ENCODE data around the gene STK32C.

Gene STK32C

DNA sequence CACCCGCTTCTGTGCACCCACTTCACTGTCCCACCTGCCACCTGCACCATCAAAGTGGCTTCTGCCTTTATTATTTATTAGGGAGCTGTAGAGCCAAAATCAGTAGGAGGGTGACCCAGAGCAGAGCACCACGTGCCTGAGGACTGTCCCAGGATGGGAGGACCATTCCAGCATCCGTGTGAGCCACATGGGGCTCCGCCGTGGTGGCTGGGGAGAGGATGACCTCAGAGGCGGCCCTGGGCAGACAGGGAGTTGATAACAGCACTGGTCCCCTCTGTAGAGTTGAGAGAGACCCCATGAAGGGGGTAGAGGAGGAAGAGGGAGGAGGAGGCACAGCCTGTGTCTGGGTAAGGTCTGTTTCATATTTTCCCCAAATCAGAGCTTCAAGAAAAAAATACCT, 129.7 kb downstream of the STK32C start:
- DNase-seq: no peak

DNA sequence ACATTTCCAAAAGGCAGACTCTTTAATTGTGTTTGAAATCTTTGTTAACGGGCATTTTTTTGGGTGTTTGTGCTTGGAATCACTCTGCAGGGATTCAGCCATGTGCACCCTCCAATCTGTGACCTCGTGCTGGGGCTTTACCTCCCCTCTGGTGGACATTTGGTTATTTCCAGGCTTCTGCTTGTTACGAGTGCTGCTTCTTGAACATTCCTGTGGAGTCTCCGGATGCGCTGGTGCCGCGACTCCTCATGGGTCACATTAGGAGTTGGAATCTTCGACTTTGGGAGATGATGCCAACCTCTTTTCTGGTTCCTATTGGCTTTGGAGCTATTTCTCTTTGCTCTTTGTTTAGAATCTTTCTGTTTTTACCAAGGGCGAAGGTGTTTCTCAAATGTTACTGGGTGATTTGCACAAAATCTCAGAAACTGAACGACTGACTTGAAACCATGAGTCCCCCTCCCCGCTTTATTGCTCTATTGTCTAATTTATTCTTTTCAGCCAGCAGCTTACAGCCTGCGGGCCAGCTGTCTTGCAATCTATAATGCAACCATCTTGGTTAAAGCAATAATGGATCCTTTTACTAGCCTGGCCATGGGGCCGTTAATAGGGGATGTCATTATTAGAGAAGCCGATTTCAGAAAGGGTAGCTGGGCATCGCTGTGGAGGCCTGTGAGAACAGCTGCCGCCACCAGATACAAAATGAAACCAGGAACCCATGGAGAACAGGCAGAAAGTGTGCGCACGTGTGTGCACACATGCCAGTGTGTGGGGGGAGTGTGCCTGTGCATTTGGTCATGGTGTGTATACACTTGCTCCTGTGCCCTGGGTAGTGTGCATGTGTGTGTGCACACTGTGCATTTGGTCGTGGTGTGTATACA, 130.9 kb downstream of the STK32C start:
- no peak for DNase-seq

DNA sequence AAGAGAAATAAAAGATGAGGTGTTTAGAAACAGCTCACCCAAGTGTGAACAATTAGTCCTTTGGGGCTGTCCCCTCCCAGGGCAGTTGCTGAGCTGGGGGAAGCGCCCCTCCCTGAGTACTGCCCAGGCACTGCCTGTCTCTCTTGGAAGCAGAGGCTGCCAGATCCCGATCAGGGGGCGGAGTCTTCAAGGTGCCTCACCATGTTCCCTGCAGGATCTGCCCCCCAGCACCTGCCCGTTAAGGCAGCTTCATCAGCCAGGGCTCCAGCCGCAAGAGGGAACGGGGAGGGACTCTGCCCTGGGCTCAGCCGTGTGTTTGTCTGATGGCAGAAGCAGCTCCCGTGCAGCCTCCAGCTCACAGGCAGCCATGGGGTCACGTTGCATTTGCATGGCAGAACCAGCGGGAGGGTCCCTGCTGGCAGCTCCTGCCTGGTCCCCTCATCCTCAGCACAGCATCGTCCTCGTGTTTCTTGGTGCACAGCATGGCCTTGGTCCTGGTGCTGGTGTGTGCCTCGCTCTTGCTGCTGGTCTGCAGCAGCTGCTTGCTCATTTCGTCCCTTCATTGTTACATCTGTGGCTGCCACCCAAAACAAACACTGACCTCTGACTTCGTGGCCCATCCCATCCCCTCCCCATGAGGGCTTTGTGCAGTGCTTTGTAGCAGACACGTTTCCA, 131.7 kb downstream of the STK32C start:
- no peak for DNase-seq

DNA sequence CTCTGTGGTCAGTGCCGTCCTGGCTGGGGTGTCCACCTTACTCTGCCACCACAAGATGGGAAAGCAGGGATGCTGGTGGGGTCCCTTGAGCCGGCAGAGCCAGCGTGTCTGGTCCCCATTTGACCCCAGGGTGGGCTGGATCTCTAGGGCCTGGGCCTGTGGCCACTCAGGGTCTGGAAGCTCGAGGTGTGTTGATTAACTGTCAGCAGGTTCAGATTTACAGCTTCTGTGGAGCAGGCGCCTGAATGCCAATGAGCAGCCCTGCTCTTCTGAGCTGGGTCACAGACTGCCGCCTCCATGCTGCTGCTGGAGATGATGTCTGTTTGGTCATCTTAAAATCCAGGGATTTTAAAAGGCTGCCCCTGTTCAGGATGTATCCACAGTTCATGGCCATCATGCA, 132.3 kb downstream of the STK32C start:
- DNase-seq: no peak

DNA sequence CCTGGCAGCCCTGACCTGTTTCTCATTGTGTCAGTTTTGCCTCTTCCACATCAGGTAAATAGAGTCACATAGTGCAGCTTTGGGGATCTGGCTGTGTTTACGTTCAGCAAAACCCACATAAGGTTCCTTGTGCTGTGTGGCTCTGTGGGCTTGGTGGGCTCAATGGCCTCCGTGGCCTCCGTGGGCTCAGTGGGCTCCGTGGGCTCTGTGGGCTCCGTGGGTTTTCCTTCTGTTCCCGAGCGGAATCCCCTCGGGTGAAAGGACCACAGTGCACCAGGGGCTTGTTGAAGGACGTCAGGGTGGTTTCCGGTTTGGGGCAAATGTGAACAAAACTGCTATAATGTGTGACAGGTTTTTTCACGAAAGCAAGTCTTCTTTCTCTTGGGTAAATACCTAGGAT, 133.5 kb downstream of the STK32C start:
- no peak for DNase-seq

DNA sequence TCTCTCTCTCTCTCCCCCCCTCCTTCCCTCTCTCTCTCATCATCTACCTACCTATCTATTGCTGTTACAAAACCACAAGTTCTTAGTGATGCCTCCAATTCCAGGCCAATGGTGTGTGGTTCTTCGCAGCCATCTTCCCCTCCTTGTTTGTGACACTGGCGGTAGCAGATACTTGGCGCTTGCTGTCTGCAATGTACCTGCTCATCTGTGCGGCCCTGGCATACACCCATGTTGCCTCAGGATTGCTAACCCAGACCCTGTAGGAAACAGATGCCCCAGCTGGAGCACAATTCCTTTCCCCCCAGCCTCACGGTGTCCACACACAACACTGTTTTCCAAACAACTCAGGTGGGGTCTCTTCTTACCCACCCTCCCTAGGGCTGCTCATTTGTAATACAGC, 134.6 kb downstream of the STK32C start:
- no peak for DNase-seq

DNA sequence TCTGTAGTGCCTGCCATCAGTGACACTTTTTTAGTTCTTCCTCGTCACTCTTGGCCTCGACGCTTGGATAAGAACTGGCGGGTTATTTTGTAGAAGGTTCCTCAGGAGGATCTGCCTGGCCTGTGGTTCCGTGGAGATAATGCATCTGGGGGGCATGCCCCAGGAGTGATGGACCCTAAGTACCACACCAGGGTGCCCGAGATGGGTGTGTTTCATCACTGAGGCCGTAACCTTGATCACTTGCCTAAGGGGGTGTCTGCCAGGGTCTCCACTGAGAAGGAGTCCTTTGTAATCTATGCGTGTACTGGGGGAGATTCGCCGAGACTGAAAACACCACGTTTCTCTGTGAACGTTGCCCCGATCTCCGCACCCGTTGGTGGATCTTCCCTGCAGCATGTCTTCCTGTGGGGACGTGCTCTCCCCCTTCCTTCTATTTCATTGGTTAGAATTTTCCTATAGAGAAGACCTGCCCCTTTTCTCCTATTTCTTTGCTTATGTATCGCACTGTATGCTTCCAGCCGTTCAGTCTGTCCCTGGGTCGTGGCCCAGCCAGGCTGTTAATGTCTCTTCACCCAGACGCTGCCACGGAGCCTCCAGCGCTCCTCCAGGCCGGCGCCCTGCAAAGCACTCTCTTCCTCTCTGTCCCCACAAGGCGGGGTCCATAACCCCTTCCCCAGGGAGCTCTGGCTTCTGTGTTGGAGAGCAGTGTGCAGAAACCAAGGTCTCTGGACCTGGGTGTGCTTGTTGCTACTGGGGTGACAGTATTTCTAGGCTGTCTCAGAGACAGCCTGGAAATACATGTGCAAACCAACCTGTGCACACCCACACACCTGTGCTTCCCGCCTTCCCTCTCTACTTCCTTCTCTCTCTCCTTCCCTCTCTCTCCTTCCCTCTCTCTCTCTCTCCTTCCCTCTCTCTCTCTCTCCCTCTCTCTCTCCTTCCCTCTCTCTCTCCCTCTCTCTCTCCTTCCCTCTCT, 135.4 kb downstream of the STK32C start:
- no peak for DNase-seq

DNA sequence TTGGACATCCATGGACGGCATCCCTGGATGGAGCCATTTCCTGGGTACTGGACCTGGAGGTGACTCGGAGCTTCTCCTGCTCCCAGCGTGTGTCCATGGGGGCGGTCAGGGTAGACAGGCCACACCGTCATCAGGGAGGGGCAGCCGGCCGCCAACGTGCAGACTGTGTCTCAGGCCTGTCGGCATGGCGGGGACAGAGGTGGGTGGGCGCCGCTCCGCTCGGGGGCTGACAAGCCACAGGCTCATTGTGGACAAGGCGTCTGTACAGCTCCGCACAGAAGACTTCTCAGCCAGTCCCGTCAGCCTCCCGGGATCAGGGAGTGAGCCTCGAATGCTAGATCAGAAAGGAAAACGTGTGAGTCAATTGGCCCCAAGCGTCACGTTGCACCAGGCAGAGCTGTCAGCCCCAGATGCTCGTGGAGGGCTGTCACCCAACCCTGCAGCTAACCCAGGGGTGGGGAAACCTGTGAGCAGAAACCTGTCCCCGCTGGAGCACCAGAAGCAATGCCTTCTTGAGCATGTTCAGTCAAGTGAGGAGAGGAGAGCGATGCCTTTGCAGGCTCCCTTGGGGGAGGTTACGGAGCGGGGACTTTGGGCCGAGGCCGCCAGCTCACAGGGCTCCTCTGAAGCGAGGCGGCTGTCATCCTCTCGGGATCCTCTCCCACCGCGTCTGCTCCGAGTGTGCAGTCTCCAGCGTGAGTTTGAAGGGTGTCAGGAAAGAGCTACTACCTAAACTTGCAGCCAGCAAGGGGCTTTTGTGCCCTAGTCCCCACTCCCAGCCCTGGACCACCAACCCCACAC, 137.0 kb downstream of the STK32C start:
- no peak for DNase-seq

DNA sequence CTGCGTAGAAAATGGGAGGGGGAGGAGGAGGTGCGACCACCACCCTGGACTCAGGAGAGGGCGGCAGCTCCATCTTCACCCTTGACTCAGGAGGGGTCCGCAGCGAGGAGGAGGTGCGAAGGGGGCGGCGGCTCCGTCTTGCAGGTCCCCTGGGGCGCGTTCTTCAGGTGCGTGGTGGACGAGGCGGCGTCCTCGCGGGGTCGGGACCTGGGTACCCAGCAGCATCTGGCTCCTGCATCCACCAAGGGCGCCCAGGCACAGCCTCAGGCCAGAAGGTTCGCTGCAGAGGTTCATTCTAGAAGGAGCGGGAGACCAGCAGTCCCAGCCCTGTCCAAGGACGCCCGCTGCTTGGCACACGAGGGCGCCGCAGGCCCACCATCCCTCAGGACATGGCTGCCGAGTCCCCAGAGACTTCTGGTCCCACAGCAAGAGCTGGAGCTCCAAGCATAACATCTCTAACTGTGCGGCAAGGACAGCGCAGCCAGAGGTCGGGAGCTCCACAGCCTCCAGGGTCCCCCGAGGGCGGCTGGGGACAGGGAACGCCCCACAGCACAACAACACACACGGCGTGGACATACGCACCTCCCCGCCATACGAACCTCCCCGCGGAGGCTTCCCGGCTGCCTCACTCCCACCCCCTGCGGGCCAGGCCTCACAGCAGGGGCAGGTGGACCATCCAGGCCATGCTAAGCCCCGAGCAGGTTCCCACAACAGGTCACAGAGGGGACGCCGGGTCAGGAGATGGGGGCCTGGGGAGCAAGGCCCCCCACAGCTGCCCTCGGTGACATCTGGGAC, 137.8 kb downstream of the STK32C start:
- no peak for DNase-seq

DNA sequence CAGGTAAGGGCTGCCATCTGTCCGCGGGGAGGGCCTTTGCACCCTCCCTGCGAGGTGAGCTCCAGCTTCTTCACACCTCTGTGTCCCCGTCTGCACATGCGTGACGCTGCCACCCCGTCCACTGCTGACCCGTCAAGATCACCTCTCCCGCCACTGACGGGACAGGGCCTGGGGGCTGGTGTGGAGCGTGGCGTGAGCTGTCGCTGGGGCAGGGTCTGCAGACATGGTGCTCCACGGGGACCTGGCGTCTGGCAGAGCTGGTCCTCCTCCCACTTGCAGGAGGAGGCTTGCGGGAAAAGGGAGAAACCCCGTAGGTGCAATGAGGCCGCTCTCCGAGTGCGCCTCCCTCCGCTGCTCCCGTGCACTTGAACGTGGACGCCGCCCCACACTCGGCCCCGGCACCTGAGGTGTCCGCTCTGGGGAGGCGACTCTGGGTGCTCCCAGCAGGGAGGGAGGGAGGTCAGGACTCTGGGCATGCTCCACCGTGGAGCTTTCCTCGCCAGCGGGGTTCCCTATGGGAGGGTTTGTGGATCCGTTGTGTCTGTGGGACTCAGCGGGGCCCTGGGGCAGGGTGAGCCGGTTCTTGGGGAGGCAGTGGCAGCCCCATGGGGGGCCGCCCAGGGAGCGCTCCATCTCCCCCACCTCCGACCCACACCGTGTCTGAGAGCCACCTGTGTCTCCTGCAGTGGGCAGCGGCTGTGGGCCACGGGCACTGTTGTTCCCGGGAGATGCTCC, 138.6 kb downstream of the STK32C start:
- no peak for DNase-seq

DNA sequence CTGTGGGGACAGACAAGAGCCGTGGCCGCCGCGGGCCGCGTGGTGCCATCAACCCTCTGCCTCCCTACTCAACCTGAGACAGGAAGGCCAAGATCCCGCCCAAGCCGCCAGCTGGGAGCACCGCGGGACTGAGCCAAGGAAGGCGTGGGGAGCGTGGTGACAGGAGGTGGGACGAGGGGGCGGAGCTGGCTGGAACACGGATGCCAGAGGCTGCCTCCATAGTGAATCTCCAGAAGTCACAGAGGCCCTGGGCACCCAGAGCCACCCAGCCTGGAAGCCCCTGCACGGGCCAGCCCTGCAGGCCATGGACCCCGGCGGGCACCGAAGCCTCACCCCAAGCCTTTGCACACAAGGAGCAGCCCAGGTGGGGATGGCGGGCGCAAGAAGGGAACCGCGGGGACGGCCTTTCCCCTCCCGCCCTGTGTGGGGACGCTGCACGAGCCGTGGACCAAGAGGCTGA, 139.1 kb downstream of the STK32C start:
- no peak for DNase-seq

DNA sequence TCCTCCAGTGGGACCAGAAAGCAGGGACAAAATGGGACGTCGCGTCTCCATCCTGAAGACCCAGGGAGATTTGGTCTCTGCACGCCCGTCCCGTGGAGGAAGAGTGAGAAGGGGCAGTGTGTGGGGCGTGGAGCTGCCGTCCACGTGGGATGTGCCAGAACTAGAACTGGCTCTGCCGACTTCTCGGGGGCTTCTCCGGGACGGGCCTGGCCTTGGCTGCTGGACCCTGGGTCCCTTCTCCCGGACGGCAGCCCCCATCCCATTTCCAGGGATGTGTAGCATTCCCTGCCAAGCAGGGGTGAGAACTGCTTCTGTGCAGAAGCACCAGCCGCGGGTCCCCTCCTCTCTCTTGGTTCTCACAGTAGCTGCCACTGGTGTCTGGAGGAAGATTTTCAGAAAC, 139.8 kb downstream of the STK32C start:
- no peak for DNase-seq

DNA sequence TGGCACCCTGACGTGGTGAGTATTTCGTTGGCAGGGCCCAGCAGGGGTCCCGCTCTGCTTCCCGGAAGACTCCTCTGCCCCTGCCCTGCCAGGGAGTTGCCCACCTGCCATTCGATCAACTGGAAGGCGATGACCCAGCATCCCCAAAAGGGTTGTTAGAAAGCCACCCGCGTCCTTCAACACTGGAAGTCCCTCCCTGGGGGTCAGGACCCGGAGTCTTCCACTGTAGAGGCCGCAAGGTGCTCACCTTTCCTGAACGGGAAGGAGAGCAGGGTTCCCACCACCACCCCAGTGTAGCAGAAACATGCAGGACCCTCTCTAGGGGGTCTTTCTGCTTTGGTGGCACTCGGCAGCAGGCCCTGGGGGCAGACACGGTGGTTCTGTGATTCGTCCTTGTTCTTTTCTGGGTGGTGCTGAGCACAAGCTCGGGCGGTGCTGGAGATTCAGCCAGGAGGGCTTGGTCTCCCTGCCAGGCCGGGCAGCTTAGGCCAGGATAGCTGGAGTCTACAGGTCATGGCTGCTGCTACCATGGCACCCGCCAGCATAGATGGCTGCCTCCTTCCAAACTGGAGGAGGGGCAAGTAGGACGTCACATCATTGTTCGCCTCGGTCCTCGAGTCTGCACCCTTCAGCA, 140.6 kb downstream of the STK32C start:
- no peak for DNase-seq

DNA sequence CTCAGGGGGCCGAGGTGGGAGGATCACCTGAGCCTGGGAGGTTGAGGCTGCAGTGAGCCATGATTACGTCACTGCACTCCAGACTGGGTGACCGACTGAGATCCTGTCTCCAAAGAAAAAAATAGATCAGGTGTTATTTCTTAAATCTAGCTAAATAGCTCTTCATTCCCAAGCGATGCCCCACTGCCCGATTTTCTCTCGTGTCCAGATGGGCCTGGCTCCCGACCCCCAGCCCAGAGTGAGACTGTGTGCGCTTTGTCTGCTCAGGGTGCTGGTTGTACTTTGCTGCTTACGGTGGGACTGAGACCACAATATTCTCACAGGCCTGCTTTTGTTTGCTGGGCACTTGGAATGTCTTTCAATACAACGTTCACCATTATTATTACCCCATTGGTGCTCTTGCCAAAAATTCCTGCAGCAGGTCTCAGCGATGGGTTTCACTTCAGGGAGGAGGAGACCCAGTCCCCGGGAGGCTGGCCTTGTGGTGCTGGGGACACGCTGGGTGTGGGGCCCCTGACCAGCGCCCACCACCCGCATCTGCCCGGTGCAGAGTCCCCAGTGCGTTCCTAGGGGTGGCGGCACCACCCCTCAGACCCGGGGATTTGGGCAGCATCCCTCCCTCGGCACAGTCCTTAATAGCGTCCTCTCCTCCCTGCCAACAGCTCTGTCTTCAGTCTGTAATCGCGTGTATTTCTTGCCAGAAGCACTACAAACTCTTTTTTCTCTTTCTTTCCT, 141.4 kb downstream of the STK32C start:
- DNase-seq: no peak

DNA sequence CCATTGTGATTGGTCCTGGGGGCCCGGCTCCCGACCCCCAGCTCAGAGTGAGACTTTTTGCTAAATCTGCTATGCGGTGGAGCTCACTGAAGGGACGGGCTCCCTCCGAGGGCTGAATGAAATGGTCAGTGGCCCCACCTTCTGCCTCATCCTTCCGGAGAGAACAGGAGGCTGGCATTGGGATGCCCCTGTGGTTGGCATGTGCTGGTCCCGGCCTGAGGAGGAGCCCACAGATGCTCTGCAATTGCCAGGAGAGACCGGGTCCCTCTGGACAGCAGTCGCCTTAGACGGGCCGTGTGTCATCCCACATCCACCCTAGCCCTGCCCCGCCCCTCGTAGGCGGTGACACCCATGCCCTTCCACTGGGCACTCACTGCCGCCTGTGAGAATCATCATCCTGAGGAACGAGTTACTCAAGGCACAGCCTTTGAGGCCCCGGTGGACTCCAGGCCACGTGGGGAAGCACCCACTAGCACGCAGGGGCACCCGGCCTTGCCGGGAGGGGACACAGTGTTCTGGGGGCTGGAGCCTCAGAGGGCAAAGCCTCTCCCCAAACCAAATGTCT, 142.3 kb downstream of the STK32C start:
- DNase-seq: no peak

DNA sequence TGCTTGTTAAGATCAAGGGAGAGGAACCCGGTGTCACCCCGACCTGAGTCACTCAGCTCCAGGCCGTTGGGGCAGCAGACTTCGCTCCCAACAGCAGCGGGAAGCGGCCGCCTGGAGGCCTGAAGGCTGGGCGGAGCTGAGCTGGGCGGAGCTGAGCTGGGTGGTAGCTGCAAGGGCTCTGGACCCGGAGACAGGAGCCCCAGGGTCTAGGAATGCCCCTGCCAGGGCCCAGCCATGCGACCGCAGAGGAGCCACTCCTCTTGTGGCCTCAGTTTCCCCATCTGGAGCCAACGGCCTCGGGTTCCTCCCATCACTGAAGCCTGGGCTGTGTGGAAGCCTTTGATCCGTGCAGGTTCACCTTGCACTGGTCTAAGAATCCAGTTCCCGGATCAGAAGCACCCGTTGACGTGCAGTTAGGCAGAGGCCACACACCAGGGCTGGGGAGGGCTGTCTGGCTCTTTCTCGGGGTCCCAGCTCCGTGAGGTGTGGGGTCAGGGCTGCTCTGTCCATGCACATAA, 142.9 kb downstream of the STK32C start:
- no peak for DNase-seq

DNA sequence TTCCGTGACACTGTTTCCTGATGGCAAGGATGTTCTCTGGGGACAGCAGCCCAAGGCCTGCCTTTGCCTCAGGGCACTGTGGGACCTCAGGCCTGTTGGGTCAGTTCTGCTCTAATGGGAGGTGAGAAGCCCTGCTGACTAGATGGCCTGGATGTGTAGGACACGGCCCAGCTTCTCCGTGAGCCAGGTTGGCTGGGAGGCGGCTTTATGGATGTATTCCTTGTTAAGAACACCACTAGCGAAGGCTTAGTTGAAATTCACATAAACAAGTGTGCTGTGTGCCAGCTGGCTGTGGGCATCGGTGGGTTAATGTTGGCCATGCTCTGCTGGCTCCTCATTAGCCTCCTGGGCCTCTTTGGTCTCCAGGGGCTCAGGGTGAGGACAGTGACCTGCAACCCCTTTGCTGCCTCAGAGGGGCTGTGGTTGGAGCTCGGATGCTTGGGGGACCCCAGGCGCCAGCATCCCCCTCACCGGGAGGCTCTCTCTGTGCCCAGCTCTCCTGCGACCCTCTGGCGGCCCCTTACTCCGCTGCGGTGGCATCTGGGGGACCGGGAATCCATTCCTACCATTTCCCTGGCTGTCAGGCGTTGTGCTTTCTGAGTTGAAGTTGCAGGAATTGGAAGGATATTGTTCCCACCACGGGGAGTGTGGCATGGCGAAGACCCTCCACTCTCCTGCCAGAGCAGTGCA, 143.8 kb downstream of the STK32C start:
- DNase-seq: no peak

DNA sequence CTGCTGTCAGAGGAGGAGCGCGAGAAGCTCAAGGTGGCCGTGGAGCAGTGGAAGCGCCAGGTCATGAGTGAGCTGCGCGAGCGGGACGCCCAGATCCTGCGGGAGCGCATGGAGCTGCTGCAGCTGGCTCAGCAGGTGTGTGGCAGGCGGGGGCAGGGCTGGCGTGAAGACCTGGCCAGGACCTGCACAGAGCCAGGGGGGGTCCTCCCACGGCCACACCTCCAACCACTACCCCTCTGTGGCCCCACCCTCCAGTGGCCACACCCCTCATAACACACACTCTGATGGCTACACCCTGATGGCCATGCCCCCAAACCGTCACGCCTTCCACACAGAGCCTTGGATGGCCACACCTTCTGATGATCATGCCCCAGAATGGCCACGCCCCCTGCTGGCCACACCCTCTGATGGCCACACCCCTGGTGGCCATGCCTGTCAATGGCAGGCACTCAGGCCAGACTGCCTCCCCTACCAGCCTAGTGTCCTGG, 144.4 kb downstream of the STK32C start:
- no peak for DNase-seq
